Osteoblast (primary cell): Measurements from ENCODE around the gene MLH3. TPM values are rescaled to one million over a fixed set of nuclear protein-coding genes. Genes with fewer than 3 reads are reported as not detected.
"Not testable (repeated sequence)": the region's sequence is repeated elsewhere in the genome, so short reads cannot be mapped to it uniquely, and the experiment has no call there.

Experiments used
- DNase-seq: peaks from one replicate; pipeline ENCODE4 v3.0.0; 2011; ENCODE audit warnings: low spot score, mixed read lengths; ENCODE audit not compliant: insufficient read length; ENCODE audit errors: missing footprints
- H2AFZ ChIP-seq: 2 replicates; pipeline ENCODE4 v1.6.0; 2011; ENCODE audit warnings: mild to moderate bottlenecking, low read length
- H3K27ac ChIP-seq: 2 replicates; pipeline ENCODE4 v1.5.1; 2011; ENCODE audit warnings: mild to moderate bottlenecking, low read depth, low read length, moderate library complexity
- H3K27me3 ChIP-seq: 2 replicates; pipeline ENCODE4 v1.6.0; 2012; ENCODE audit warnings: mild to moderate bottlenecking, control low read depth, inconsistent platforms, low read length, moderate library complexity; ENCODE audit not compliant: insufficient read depth
- H3K36me3 ChIP-seq: 2 replicates; pipeline ENCODE4 v1.5.1; 2011; ENCODE audit warnings: mild to moderate bottlenecking, low read length, control low read depth, moderate library complexity; ENCODE audit not compliant: insufficient read depth
- H3K4me1 ChIP-seq: 2 replicates; pipeline ENCODE4 v1.5.1; 2011; ENCODE audit warnings: mild to moderate bottlenecking, low read length, control low read depth, moderate library complexity; ENCODE audit not compliant: insufficient read depth
- H3K4me2 ChIP-seq: 2 replicates; pipeline ENCODE4 v1.6.0; 2011; ENCODE audit warnings: mild to moderate bottlenecking, low read length; ENCODE audit not compliant: insufficient read depth
- H3K4me3 ChIP-seq: fragments of 200-600 bp; sonication (generic); 3 replicates; pipeline ENCODE4 v1.5.1; 2012; ENCODE audit warnings: mild to moderate bottlenecking, low read length, inconsistent platforms; ENCODE audit not compliant: insufficient read depth
- H3K79me2 ChIP-seq: 2 replicates; pipeline ENCODE4 v1.6.0; 2012; ENCODE audit warnings: mild to moderate bottlenecking, low read length, control low read depth, inconsistent platforms; ENCODE audit not compliant: insufficient read depth
- H3K9me3 ChIP-seq: 2 replicates; pipeline ENCODE4 v1.5.1; 2011; ENCODE audit warnings: low read depth, low read length, control low read depth
- H4K20me1 ChIP-seq: 2 replicates; pipeline ENCODE4 v1.6.0; 2012; ENCODE audit warnings: mild to moderate bottlenecking, low read length, control low read depth; ENCODE audit not compliant: insufficient read depth
- CTCF ChIP-seq: IDR thresholded peaks from 2 replicates; pipeline ENCODE4 v1.5.1; 2011; ENCODE audit warnings: mild to moderate bottlenecking, low read depth, low read length, moderate library complexity; ENCODE audit errors: extremely low read depth
- total RNA-seq: library from RNA; depleted of rRNA; stranded (reverse); fragments of >200 nt; gene quantifications from 2 replicates; pipeline ENCODE4 v1.2.3, GENCODE V29; 2012

Gene MLH3
- total RNA-seq, 1 donor, result 40.5 TPM

DNA sequence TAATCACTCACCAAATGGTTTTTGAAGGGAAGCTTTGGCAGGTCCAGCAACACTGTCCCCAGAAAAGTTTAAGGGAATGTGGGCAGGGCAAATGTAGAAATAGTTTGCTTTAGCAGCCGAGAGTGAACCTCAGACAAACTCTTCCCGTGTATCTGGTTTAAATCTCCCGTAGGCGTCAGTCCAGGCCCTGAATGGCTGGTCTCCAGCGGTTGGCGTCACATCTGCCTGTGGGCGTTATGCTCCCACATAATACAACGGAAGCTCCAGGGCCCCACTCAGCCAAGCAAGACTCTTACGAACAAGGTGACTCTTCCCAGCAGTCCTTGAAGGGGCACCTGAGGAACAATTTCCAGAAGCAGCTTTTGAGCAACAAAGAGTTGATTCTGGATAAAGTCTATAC lies 19.1 kb upstream of the MLH3 start:
- no peaks in the 10 kb centered on the region for H3K27me3 ChIP-seq
- TF ChIP-seq CTCF, result no peak
- H3K4me3 ChIP-seq, result no peak overlapping the region
- no peaks in the 10 kb centered on the region for H4K20me1 ChIP-seq
- no peaks in the 10 kb centered on the region for H3K9me3 ChIP-seq
- no peak overlapping the region for H2AFZ ChIP-seq
- H3K4me2 ChIP-seq, result no peak overlapping the region
- peaks cover 2% of the 10 kb centered on the region for H3K79me2 ChIP-seq
- DNase-seq, result no peak
- no peaks in the 10 kb centered on the region for H3K36me3 ChIP-seq
- H3K27ac ChIP-seq, result no peak overlapping the region
- peaks cover 4% of the 10 kb centered on the region for H3K4me1 ChIP-seq

- TF ChIP-seq CTCF, result no peak
- no peak for DNase-seq
- H3K9me3 ChIP-seq, result no peaks in the 10 kb centered on the region
- peaks cover 4% of the 10 kb centered on the region for H3K4me1 ChIP-seq
- H2AFZ ChIP-seq, result peak overlapping the region; percentile 91
- H3K4me2 ChIP-seq, result peak overlapping the region; percentile 87
- no peaks in the 10 kb centered on the region for H3K27me3 ChIP-seq
- H3K36me3 ChIP-seq, result no peaks in the 10 kb centered on the region
- peak overlapping the region; percentile 71 for H3K27ac ChIP-seq
- H4K20me1 ChIP-seq, result no peaks in the 10 kb centered on the region
- H3K4me3 ChIP-seq, result peak overlapping the region; percentile 77
- peaks cover 2% of the 10 kb centered on the region for H3K79me2 ChIP-seq
These were observed 18.5 kb upstream of the MLH3 start for GRCh38 chr14:75069811-75070145.

DNA sequence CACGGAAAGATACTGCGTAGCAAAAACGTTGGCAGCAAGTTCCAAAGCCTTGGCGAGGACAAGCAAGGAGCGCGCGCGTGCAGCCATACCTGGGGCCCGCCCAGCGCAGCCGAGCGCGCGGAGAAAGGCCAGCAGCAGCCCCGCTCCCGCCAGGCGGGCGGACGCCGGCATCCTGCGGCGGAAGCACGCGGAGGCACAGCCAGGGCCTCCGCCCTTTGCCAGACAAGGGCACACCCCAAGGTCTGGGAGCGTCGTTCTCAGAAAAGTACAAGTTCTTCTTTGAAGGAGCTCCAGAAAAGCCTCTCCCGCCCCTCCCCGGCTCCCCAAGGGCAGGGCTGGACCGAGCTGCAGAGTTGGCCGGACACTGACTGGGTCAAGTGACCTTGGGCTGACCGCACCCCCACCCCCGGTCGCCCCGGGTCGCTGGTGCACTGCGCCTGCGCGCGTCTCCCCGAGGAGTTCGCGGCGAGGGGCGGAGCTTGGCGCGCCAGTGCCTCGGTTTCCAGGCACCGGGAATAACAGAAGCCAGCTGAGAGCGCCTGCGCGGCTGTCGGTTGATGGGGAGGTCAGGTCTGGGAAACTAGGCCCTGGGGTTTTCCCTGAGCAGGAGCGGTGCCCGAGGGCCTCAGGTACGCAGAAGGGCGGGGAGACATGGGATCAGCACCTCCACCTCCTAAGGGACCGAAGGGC lies 18.0 kb upstream of the MLH3 start, which contains the start of gene ZC2HC1C:
TSS of gene ZC2HC1C (plus strand) at position 521 of the 690 bp plus-strand sequence. CDS start 933 bp downstream, outside the sequence.
- Histone ChIP-seq H3K36me3 (no peaks in the 10 kb centered on the region), H3K9me3 (no peaks in the 10 kb centered on the region), H3K27me3 (no peaks in the 10 kb centered on the region), H2AFZ (peak within 1 kb of the TSS; percentile 91), H3K4me3 (peak within 1 kb of the TSS; percentile 77), H3K4me2 (peak within 1 kb of the TSS; percentile 87), H3K4me1 (peaks cover 4% of the 10 kb centered on the region), H3K27ac (peak within 1 kb of the TSS; percentile 71), H4K20me1 (no peaks in the 10 kb centered on the region), H3K79me2 (peaks cover 2% of the 10 kb centered on the region)
- no peak for TF ChIP-seq CTCF
- peak; percentile 93 for DNase-seq

- H3K27me3 ChIP-seq, result no peaks in the 10 kb centered on the region
- peaks cover 5% of the 10 kb centered on the region for H3K79me2 ChIP-seq
- no peaks in the 10 kb centered on the region for H3K36me3 ChIP-seq
- H2AFZ ChIP-seq, result peak overlapping the region; percentile 82
- H3K27ac ChIP-seq, result peak overlapping the region; percentile 71
- no peak for DNase-seq
- peak overlapping the region; percentile 77 for H3K4me3 ChIP-seq
- H4K20me1 ChIP-seq, result no peaks in the 10 kb centered on the region
- peak overlapping the region; percentile 87 for H3K4me2 ChIP-seq
- peaks cover 4% of the 10 kb centered on the region for H3K4me1 ChIP-seq
- no peaks in the 10 kb centered on the region for H3K9me3 ChIP-seq
- TF ChIP-seq CTCF, result no peak
These were observed 17.2 kb upstream of the MLH3 start for GRCh38 chr14:75068294-75069120.

DNA sequence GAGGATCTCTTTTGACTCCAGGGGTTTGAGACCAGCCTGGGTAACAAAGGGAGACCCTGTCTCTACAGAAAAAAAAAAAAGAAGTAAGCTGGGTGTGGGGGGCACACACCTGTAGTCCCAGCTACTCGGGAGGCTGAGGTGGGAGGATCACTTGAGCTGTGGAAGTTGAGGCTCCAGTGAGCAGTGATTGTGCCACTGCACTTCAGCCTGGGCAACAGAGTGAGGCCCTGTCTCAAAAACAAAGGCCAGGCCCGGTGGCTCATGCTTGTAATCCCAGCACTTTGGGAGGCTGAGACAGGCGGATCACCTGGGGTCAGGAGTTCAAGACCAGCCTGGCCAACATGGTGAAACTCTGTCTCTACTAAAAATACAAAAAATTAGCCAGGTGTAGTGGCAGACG lies 16.5 kb upstream of the MLH3 start:
- peak overlapping the region; percentile 87 for H3K4me2 ChIP-seq
- H3K27me3 ChIP-seq, H3K9me3 ChIP-seq, H3K27ac ChIP-seq, H2AFZ ChIP-seq, DNase-seq, H4K20me1 ChIP-seq, H3K36me3 ChIP-seq, H3K4me3 ChIP-seq: not testable (repeated sequence)
- H3K79me2 ChIP-seq, result peaks cover 12% of the 10 kb centered on the region
- H3K4me1 ChIP-seq, result peaks cover 10% of the 10 kb centered on the region
